ENCODE data around the gene USP36. TPM values are rescaled to one million over a fixed set of nuclear protein-coding genes. Genes with fewer than 3 reads are reported as not detected.

The USP36 gene
- total RNA-seq, 2 donors from 2014 or later, result 57.1 to 62.5 TPM

DNA sequence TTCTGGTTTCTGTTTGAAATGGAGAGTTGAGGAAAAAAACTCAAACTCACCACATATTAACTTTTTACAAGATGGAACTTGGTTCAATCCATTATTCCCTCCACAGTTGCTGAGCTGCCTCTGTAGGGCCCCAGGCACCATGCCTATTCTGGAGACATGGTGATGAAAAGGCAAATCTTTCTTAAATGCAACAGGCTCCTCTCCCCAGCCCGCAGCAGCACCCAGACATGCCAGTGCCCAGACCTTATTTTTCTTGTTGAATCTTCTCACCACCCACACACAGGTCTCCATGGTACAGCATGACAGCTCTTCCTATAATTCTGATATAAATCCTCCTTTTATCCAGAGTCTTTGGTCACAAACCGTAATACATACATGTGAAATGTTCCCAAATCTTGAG is 66.2 kb downstream of the USP36 start:
- no peaks in the 10 kb centered on the region for H3K9me3 ChIP-seq (ENCODE audit: control insufficient read depth, low read length)
- no peak for DNase-seq
- H3K9ac ChIP-seq (ENCODE audit: extremely low read depth, low read length, poor library complexity, severe bottlenecking), result no peak overlapping the region
- TF ChIP-seq, protein P1, sequence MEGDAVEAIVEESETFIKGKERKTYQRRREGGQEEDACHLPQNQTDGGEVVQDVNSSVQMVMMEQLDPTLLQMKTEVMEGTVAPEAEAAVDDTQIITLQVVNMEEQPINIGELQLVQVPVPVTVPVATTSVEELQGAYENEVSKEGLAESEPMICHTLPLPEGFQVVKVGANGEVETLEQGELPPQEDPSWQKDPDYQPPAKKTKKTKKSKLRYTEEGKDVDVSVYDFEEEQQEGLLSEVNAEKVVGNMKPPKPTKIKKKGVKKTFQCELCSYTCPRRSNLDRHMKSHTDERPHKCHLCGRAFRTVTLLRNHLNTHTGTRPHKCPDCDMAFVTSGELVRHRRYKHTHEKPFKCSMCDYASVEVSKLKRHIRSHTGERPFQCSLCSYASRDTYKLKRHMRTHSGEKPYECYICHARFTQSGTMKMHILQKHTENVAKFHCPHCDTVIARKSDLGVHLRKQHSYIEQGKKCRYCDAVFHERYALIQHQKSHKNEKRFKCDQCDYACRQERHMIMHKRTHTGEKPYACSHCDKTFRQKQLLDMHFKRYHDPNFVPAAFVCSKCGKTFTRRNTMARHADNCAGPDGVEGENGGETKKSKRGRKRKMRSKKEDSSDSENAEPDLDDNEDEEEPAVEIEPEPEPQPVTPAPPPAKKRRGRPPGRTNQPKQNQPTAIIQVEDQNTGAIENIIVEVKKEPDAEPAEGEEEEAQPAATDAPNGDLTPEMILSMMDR (conservative IDR thresholded peaks at IDR 0.05), result no peak
- no peaks in the 10 kb centered on the region for H3K4me1 ChIP-seq (ENCODE audit: control insufficient read depth, insufficient read depth, low read length)
- Mint-ChIP-seq H3K27me3 (ENCODE audit: insufficient read depth) (no peaks in the 10 kb centered on the region), H3K27ac (no peak overlapping the region), H3K4me3 (no peak overlapping the region), H3K4me1 (peaks cover 1% of the 10 kb centered on the region), H3K9me3 (no peaks in the 10 kb centered on the region), H3K36me3 (ENCODE audit: low read depth) (no peaks in the 10 kb centered on the region)
- H3K4me3 ChIP-seq (ENCODE audit: low read length), result no peak overlapping the region
- peak overlapping the region; percentile 13 for H3K27ac ChIP-seq (ENCODE audit: low read depth, low read length)
- no peaks in the 10 kb centered on the region for H3K36me3 ChIP-seq (ENCODE audit: control insufficient read depth, insufficient read depth, low read length)
- WGBS, 2 experiments (ENCODE audit: insufficient coverage in 1 of 2, insufficient read length in 1 of 2), result 90 to 91% methylated on average over 2 of the region's 2 CpGs
- H3K27me3 ChIP-seq (ENCODE audit: control insufficient read depth, insufficient read depth, low read length, poor library complexity, severe bottlenecking), result no peaks in the 10 kb centered on the region

DNA sequence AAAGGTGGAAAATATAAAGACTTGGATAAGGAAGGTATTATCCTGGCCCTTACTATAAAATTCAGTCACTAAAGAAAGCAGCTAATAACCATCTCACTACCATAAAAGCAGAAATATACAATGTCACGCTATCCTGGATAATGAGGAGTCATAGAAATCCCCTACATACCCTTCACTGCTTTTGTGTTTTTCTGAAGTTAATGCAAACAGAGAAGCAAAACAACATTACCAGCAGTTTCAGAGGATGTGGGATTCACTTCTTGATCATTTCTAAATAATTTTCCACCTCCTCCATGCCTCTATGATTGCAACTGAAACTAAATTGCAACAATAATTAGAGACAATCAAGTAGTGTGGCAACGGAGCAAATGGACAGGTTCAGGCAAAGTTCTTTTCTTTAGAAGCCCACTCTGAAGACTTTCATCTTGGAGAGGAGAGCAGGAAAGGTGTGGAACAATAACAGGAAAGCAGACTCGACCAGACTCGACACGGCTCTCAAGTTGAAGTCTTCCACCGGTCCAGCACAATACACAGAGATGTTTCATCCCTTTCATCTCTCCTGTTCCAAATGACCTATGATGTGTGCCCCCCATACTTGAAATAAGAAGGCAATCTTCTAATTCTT is 68.7 kb downstream of the USP36 start:
- Histone ChIP-seq H3K4me3 (ENCODE audit: low read length) (no peak overlapping the region), H3K36me3 (ENCODE audit: control insufficient read depth, insufficient read depth, low read length) (no peaks in the 10 kb centered on the region), H3K9me3 (ENCODE audit: control insufficient read depth, low read length) (no peaks in the 10 kb centered on the region), H3K27ac (ENCODE audit: low read depth, low read length) (no peak overlapping the region), H3K4me1 (ENCODE audit: control insufficient read depth, insufficient read depth, low read length) (no peaks in the 10 kb centered on the region), H3K9ac (ENCODE audit: extremely low read depth, low read length, poor library complexity, severe bottlenecking) (no peak overlapping the region), H3K27me3 (ENCODE audit: control insufficient read depth, insufficient read depth, low read length, poor library complexity, severe bottlenecking) (no peaks in the 10 kb centered on the region)
- TF ChIP-seq, protein P1 (conservative IDR thresholded peaks at IDR 0.05), result no peak
- no peaks in the 10 kb centered on the region for H3K27me3 Mint-ChIP-seq (ENCODE audit: insufficient read depth)
- WGBS, 2 experiments (ENCODE audit: insufficient coverage in 1 of 2, insufficient read length in 1 of 2), result 92 to 100% methylated on average over 6 of the region's 6 CpGs
- DNase-seq, result no peak
- no peak overlapping the region for H3K4me3 Mint-ChIP-seq
- H3K9me3 Mint-ChIP-seq, result no peaks in the 10 kb centered on the region
- H3K27ac Mint-ChIP-seq, result no peak overlapping the region
- no peaks in the 10 kb centered on the region for H3K36me3 Mint-ChIP-seq (ENCODE audit: low read depth)
- no peaks in the 10 kb centered on the region for H3K4me1 Mint-ChIP-seq

DNA sequence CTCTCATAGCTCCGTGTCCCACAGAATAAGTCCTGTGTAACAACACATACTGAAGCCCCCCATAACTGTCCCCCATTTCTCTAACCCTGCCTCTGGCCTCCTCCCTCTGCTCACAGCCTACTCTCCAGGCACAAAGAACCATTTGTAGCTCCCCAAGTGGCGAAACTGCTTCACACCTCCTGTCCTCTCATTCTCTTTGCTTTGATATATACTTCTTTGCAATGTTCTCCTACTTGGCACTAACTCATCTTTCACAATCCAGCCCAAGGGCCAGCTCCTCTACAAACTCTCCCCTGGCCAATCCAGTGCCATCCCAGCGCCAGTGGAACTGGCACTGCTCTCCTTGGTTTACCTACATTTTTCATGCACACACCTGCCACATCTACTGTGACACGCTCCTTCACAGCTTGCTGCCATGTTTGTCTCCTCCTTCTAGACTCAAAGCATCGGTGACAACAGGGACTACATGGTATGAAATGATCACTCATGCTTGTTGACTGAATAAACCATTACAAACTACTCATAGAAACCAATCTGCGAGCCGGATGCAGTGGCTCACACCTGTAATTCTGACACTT is 71.3 kb downstream of the USP36 start:
- H3K27ac Mint-ChIP-seq, result no peak overlapping the region
- Histone ChIP-seq H3K27ac (ENCODE audit: low read depth, low read length) (no peak overlapping the region), H3K4me1 (ENCODE audit: control insufficient read depth, insufficient read depth, low read length) (no peaks in the 10 kb centered on the region), H3K36me3 (ENCODE audit: control insufficient read depth, insufficient read depth, low read length) (no peaks in the 10 kb centered on the region), H3K9me3 (ENCODE audit: control insufficient read depth, low read length) (no peaks in the 10 kb centered on the region), H3K4me3 (ENCODE audit: low read length) (no peak overlapping the region), H3K27me3 (ENCODE audit: control insufficient read depth, insufficient read depth, low read length, poor library complexity, severe bottlenecking) (no peaks in the 10 kb centered on the region), H3K9ac (ENCODE audit: extremely low read depth, low read length, poor library complexity, severe bottlenecking) (no peak overlapping the region)
- no peak overlapping the region for H3K4me3 Mint-ChIP-seq
- TF ChIP-seq, protein P1 (conservative IDR thresholded peaks at IDR 0.05), result peak; percentile 57
- peak; percentile 57 for DNase-seq
- 88 to 90% methylated on average over 7 of the region's 7 CpGs for WGBS, 2 experiments (ENCODE audit: insufficient coverage in 1 of 2, insufficient read length in 1 of 2)
- H3K4me1 Mint-ChIP-seq, result no peaks in the 10 kb centered on the region
- H3K9me3 Mint-ChIP-seq, result no peaks in the 10 kb centered on the region
- H3K27me3 Mint-ChIP-seq (ENCODE audit: insufficient read depth), result no peaks in the 10 kb centered on the region
- H3K36me3 Mint-ChIP-seq (ENCODE audit: low read depth), result no peaks in the 10 kb centered on the region
